ENCODE results near the gene SYTL5.

The SYTL5 gene

GRCh38 chrX:38095971-38096529 lies 89.7 kb downstream of the SYTL5 start:
- no peak for ATAC-seq

DNA sequence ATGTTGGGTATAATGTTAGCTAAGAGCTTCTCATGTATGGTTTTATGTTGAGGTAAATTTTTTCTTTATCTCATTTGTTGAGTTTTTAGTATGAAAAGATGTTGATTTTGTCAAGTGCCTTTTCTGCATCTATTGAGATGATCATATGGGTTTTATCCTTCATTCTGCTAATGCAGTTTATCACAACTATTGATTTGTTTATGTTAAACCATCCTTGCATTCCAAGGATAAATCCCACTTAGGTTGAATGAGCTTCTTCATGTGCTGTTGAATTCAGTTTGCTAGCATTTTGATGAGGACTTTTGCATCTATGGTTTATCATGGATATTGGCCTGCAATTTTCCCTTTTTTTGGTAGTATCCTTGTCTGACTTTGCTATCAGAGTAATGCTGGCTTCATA lies 93.3 kb downstream of the SYTL5 start:
- no peak for ATAC-seq

DNA sequence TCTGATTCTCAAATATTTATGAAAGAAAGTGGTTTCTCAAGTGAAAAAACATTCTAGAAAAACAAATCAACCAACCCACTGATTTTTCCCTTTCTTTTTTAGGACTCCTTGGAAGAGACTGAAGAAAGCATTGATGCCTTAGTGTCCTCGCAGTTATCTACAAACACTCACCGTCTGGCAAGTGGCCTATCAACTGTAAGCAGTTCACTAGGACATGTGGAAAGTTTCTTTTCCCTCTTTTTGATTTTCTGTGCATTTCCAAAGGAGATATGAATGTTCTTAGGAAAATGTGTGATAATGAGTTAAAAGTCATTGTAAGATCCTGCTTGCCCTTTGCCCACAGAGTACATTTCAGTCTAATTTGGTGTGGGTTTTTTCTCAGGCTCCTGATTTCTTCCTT lies 95.9 kb downstream of the SYTL5 start:
- ATAC-seq = no peak

GRCh38 chrX:38102875-38103274 lies 96.5 kb downstream of the SYTL5 start:
- ATAC-seq = no peak

GRCh38 chrX:38103857-38104812 lies 97.8 kb downstream of the SYTL5 start:
- ATAC-seq = no peak

DNA sequence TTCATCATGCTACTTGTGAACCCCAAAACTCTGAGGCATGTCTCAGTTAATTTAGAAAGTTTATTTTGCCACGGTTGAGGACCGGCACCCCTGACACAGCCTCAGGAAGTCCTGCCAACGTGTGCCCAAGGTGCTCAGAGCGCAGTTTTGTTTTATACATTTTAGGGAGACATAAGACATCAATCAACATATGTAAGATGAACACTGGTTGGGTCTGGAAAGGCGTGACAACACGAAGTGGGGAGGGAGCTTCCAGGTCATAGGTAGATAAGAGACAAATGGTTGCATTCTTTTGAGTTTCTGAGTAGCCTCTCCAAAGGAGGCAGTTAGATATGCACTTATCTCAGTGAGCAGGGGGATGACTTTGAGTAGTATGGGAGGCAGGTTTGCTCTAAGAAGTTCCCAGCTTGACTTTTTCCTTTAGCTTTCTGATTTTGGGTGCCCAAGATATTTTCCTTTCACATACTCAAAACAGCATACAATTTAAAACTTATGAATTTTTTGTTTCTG lies 98.9 kb downstream of the SYTL5 start:
- no peak for ATAC-seq

- ATAC-seq = no peak
Observed at GRCh38 chrX:38106991-38107655, 100.8 kb downstream of the SYTL5 start.

- no peak for ATAC-seq
Observed at GRCh38 chrX:38108364-38108763, 102.0 kb downstream of the SYTL5 start.

GRCh38 chrX:38109042-38109898 lies 102.9 kb downstream of the SYTL5 start:
- ATAC-seq = no peak

- ATAC-seq = no peak
Observed at GRCh38 chrX:38110231-38110630, 103.9 kb downstream of the SYTL5 start.

DNA sequence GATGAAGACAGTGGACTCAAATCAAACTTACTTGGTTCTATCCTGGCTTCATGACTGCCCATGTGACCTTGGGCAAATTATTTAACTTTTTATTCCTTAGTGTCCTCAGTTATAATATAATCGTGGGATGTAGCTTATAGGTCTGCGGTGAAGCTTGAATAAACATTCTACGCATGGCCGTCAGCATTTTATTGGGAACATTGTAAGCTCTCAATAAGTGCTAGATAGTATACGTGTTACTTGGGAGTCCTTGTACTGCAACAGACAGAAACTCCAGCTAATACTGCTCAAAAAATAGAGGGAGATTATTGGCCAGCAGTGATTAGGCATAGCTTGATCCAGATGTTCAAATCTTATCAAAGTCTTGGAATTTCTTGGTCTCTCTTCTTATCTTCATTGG lies 104.8 kb downstream of the SYTL5 start:
- ATAC-seq = no peak

DNA sequence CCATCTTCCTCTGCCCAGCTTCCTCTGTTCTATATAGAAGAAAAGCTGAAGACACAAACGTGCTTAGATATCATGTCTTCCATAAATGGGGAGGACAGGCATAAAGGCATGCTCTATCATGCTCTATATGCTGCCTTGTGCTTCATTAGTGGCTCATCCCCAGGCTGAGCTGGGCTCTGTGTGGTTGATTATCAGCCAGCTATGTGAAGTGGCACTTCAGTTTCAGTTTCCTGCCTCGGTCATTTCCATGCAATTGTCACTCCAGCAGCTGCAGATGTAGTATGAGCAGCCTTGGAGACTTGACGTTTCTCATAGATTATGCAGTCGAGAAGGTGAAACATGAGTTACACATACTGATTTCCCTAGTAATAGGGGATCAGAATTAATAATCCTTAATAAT lies 106.2 kb downstream of the SYTL5 start:
- ATAC-seq = no peak

DNA sequence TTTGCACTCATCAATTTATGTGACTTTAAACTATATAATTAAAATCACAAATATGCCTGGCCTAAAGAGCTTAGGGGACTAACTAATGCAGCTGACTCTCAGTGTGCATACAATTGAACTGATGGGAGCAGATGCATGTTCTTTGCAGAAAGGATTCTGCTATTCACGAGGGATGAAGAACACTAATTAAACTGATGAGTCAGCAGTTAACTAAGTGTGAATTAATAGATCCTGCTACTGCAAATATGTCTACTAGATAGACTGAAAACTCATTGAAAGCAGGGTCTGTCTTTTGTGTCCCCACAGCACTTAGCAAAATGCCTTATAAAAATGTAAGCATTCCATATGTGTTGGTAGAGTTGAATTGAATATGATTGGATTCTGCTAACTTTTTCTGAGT lies 110.4 kb downstream of the SYTL5 start:
- no peak for ATAC-seq

GRCh38 chrX:38117485-38117884 lies 111.1 kb downstream of the SYTL5 start:
- ATAC-seq = no peak

- ATAC-seq = no peak
Observed at GRCh38 chrX:38124000-38124399, 117.6 kb downstream of the SYTL5 start.

GRCh38 chrX:38126179-38126578 lies 119.8 kb downstream of the SYTL5 start:
- no peak for ATAC-seq

DNA sequence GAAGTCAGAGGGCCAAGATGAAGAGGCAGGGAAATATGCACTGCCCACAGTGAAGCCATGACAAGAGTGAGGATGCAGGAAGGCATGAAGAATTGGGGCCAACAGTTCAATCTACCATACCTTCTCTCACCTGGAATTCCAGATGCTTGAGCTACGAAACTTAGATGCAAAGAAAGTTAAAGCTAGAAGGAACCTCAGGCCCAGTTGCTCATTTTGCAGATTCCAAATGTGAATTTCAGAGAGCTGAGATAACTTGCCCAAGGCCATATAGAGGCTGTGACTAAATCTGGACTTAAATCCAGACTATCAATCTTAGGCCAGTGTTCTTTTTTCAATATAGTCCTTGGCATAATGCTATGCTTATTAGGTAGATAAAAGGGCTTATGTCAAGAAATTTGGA lies 121.6 kb downstream of the SYTL5 start:
- no peak for ATAC-seq

GRCh38 chrX:38129366-38129765 lies 123.0 kb downstream of the SYTL5 start:
- no peak for ATAC-seq

DNA sequence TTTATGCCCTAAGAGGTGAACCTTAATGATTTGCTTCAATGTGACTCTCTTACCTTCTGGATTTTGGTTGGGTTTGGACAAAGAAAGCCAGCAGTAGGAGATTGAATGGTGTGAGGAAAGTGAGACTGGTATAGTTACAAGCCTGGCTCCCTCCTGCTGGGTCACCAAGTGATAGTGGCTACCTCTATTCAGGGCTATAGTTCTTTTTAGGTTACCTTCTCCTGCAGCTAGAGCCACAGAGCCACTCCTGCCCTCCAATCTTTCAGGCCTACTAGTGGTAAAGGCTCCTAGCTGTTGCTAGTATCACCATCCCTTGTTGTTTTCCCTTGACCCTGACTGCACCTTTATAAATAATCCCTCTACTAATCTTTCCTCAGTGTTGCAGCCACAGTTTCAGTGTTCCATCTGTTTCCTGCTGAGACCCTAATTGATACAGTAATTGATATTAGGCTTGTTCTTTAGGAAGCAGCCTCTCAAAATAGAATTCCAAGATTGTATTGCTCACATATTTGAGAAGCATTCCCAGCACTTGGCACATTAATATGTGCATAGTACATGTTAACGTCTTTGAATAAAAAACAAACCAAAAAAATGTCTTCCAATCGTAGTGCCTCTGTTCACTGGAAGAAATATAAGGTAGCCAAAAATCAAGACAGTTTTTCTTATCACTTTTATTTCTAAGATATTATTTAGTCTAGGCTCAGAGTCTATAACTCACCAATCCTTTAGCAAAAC lies 132.0 kb downstream of the SYTL5 start:
- ATAC-seq = no peak

DNA sequence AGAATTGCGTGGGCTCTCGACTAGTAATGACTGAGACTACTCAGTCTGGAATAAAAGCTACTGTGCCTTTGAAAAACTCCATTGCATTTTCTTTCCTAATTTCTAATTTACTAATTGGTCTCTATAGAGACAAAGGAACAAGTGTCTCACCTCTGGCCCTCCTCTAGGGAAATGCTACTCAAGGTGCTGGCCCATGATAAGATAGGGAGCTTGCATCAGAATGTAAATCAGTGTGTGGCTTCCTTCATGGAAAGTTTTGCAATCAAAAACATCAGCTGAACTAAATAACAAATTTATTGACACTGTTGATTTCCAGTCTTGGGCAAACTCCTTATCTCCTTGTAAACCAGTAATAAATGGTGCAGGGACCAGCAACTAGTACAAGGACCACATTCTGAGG lies 132.5 kb downstream of the SYTL5 start:
- ATAC-seq = no peak

DNA sequence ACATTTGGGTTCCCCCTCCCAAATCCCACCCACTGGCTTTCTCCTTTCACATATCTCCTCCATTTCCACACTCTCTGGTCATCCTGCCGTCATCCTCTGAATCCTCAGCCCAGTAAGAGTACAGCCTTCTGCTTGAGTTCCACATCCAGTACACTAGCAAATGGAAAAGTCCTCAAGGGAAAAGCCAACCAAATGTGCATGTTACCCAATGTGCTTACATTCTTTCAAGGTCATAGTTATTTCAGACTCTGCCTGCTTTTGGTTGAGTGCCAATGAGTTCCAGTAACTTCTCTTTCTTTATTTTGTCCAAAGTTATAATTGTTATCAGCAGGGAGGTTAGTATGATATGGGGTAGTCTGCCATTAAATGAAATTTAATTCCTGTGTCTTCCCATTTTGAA lies 136.3 kb downstream of the SYTL5 start:
- ATAC-seq = no peak

DNA sequence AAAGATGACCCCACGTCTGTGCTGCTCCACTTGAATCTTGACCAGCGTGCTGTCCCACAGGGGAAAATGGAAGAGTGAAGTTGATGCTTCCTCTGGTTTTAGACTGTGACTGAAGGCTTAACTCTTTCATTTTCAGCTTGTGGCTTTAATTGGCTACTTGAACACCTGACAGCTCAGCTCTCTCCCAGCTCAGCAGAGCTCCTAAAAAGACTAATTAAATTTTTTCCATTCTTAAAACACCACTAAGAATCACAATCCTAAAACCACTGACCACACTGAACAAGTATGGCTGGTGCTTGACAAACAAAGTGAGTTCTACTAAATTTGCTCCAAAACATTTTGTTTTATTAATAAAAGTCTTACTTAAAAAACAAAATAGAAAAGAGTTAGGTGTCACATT lies 142.7 kb downstream of the SYTL5 start:
- ATAC-seq = no peak

Measured in activated CD4-positive, CD25-positive, alpha-beta regulatory T cell treated with anti-CD3 and anti-CD28 coated beads, Interleukin-2, amount 50 U/mL, for 24 hours (primary cell).